ENCODE results near the gene PPIE. TPM values are rescaled to one million over a fixed set of nuclear protein-coding genes. Genes with fewer than 3 reads are reported as not detected.
A peak's percentile ranks its signal among the peaks of the same experiment; 100 is the strongest.
"Not testable (repeated sequence)": the region's sequence is repeated elsewhere in the genome, so short reads cannot be mapped to it uniquely, and the experiment has no call there.

Gene PPIE
- total RNA-seq, 1 donor from 2014 or later: 45.5 TPM

DNA sequence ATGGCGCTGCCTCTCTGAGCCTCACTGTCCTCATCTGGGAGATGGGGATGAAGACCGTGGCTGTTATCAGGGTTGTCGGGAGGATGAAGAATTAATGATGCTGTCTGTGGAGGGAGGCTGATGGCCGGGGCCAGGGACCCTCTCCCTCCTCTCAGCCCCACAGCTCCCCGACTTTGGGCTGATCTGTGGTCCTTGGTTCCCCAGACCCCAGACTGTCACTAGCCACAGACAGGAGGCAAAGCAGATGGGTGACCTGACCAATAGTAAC is 48.4 kb downstream of the PPIE start:
- not testable (repeated sequence) for H3K9me3 Mint-ChIP-seq; H3K36me3 Mint-ChIP-seq; H3K4me1 Mint-ChIP-seq; DNase-seq (ENCODE audit: low spot score in 2 of 2, unreplicated experiment in 2 of 2); H3K27ac Mint-ChIP-seq
- H3K27me3 Mint-ChIP-seq (ENCODE audit: low read depth): peaks cover 71% of the 10 kb centered on the region
- H3K4me3 Mint-ChIP-seq: peak overlapping the region; percentile 43

DNA sequence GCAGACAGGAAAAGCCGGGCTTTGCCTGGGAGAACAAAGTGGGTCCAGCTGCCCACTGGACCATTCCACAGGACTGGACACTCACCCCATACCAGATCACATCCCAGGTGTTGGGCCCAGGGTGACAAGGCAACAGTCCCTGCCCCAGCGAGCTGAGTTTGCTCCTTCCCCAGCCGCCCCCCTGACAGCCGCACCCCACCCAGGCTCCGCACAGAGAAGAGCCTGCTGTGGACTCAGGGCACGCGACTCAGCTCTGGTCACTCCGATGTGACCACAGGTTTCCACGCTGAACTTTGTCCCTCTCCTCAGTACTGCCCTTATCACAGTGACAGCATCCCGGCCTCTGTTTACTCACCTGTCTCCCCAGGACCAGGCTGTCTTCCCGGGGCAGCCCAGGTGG is 48.8 kb downstream of the PPIE start:
- H3K4me1 Mint-ChIP-seq: peaks cover 3% of the 10 kb centered on the region
- H3K27me3 Mint-ChIP-seq (ENCODE audit: low read depth): peaks cover 76% of the 10 kb centered on the region

DNA sequence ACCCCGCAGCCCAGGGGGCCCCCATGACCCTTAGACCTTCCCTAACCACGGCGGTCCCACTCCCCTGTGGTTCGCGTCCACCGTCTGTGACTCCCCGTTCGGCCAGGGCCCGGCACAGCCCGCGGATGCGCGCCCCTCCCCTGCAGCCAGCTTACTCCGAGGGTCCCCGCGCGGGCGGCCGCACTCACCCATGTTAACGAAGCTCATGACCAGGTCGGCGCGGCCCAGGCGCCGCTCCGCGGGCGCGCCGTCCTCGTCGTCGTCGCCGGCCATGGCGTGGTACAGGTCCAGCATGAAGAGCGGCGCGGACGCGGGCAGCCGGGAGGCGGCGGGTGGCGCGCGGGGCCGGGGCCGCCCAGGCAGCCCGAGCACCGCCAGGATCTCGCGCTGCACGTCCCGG is 49.3 kb downstream of the PPIE start:
- not testable (repeated sequence) for H3K4me1 Mint-ChIP-seq; H3K36me3 Mint-ChIP-seq; H3K27ac Mint-ChIP-seq; DNase-seq (ENCODE audit: low spot score in 2 of 2, unreplicated experiment in 2 of 2); H3K9me3 Mint-ChIP-seq
- Mint-ChIP-seq H3K27me3 (ENCODE audit: low read depth) (peaks cover 76% of the 10 kb centered on the region), H3K4me3 (peak overlapping the region; percentile 24)

More for the DNA sequence above, 48.8 kb downstream of the PPIE start:
- Mint-ChIP-seq H3K27ac (no peak overlapping the region), H3K9me3 (no peaks in the 10 kb centered on the region), H3K4me3 (peak overlapping the region; percentile 43), H3K36me3 (no peaks in the 10 kb centered on the region)
- no peak for DNase-seq (ENCODE audit: low spot score in 2 of 2, unreplicated experiment in 2 of 2)
- TF ChIP-seq, protein P1, sequence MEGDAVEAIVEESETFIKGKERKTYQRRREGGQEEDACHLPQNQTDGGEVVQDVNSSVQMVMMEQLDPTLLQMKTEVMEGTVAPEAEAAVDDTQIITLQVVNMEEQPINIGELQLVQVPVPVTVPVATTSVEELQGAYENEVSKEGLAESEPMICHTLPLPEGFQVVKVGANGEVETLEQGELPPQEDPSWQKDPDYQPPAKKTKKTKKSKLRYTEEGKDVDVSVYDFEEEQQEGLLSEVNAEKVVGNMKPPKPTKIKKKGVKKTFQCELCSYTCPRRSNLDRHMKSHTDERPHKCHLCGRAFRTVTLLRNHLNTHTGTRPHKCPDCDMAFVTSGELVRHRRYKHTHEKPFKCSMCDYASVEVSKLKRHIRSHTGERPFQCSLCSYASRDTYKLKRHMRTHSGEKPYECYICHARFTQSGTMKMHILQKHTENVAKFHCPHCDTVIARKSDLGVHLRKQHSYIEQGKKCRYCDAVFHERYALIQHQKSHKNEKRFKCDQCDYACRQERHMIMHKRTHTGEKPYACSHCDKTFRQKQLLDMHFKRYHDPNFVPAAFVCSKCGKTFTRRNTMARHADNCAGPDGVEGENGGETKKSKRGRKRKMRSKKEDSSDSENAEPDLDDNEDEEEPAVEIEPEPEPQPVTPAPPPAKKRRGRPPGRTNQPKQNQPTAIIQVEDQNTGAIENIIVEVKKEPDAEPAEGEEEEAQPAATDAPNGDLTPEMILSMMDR (IDR thresholded peaks at IDR 0.05; ENCODE audit: unreplicated experiment): no peak

DNA sequence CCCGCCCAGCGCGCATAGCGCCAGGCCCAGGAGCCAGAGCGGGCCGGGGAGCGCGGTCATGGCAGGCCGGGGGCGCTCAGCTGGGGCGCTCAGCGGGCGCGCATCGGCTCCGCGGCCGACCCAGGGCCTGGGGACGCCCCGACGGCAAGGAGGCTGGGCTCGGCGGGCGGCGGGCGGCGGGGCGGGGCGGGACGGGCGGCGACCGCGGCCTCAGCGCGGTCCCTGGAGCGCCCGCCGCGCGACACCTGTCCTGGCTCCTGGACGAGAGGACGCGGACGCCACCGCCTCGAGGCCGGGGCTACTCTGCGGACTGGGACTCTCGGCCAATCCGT is 49.7 kb downstream of the PPIE start:
- no peak for DNase-seq (ENCODE audit: low spot score in 2 of 2, unreplicated experiment in 2 of 2)
- H3K4me1 Mint-ChIP-seq: peaks cover 3% of the 10 kb centered on the region
- no peaks in the 10 kb centered on the region for H3K36me3 Mint-ChIP-seq
- no peak overlapping the region for H3K27ac Mint-ChIP-seq
- TF ChIP-seq, protein P1 (IDR thresholded peaks at IDR 0.05; ENCODE audit: unreplicated experiment): no peak
- H3K9me3 Mint-ChIP-seq: no peaks in the 10 kb centered on the region
- H3K4me3 Mint-ChIP-seq: no peak overlapping the region
- peaks cover 76% of the 10 kb centered on the region for H3K27me3 Mint-ChIP-seq (ENCODE audit: low read depth)

DNA sequence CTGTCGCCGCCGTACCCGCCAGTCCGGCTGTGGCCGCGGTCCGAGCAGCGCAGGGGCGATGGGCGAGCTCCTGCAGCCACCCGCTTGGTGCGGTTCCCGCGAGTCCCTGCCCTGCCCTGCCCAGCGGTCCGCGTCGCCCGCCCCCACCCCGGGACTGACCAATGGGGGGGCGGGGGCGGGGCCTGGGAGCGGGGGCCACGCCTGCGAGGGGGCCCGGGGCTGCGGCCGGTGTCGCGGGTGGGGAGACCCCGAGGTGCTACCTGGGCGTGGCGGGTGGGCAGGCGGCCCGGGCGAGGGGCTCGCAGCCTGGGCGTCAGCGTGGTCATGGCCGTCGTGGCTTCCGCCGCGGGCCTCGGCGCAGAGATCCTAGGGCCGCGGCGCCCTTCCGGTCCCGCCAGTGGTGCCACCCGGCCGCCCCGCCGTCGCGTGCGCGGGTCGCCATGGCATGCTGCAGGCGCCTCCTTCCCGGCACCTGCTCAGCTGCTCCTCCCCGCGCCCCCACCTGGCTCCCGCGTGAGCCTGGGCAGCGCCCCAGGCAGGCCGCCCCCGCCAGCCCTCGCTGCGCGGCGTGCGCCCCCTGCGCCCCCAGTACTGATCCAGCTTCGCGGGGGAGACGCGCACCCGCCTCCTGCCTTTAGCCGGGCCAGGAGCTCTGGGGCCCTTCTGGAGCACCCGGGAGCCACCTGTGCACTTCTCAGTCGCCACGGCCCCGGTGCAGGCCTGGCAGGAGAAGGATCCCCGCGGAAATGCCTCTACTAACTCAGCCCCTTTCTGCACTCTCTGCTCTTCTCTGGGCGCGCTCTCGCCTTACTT is 50.3 kb downstream of the PPIE start, which contains the start of gene BMP8B:
Gene BMP8B, minus strand, starts transcription at position 108 of the 813 bp plus-strand sequence. CDS start 380 bp downstream, outside the sequence.
- Mint-ChIP-seq H3K4me1 (peaks cover 3% of the 10 kb centered on the region), H3K4me3 (peak within 1 kb of the TSS; percentile 64), H3K9me3 (no peaks in the 10 kb centered on the region), H3K36me3 (no peaks in the 10 kb centered on the region), H3K27ac (no peak within 1 kb of the TSS), H3K27me3 (ENCODE audit: low read depth) (peaks cover 76% of the 10 kb centered on the region)
- DNase-seq (ENCODE audit: low spot score in 2 of 2, unreplicated experiment in 2 of 2): no peak
- TF ChIP-seq, protein P1 (IDR thresholded peaks at IDR 0.05; ENCODE audit: unreplicated experiment): no peak

DNA sequence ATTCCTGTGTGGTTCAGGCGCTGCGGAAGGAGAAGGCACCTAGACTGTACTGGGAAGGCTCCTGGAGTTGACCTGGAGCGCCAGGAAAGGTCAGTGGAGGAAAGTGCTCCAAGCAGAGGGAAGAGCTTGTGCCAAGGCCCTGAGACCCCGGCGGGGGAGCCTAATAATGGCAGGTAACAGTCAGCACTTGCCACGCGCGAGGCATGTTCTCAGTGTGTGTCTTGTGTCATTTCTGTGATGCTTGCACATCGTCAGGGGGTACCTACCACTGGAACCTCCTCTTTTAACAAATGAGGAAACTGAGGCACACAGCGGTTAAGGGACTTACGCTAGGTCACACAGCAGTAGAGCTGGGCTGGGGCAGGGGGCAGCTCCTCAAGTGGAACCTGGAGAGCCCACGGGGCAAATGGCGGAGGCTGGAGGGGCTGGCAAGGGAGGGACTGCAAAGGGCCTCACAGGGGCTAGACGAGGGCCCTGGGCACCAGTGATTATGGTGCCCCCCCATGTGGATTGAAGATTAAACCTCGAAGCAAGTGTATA is 51.0 kb downstream of the PPIE start:
- H3K9me3 Mint-ChIP-seq: no peaks in the 10 kb centered on the region
- no peak for DNase-seq (ENCODE audit: low spot score in 2 of 2, unreplicated experiment in 2 of 2)
- peaks cover 79% of the 10 kb centered on the region for H3K27me3 Mint-ChIP-seq (ENCODE audit: low read depth)
- TF ChIP-seq, protein P1 (IDR thresholded peaks at IDR 0.05; ENCODE audit: unreplicated experiment): no peak
- H3K27ac Mint-ChIP-seq: no peak overlapping the region
- peaks cover 3% of the 10 kb centered on the region for H3K4me1 Mint-ChIP-seq
- H3K36me3 Mint-ChIP-seq: no peaks in the 10 kb centered on the region
- H3K4me3 Mint-ChIP-seq: peak overlapping the region; percentile 64
